Measurements from ENCODE around the gene FMN2. TPM values are rescaled to one million over a fixed set of nuclear protein-coding genes. Genes with fewer than 3 reads are reported as not detected.

Gene FMN2
- total RNA-seq, 1 donor from 2014 or later, result 1.1 TPM

DNA sequence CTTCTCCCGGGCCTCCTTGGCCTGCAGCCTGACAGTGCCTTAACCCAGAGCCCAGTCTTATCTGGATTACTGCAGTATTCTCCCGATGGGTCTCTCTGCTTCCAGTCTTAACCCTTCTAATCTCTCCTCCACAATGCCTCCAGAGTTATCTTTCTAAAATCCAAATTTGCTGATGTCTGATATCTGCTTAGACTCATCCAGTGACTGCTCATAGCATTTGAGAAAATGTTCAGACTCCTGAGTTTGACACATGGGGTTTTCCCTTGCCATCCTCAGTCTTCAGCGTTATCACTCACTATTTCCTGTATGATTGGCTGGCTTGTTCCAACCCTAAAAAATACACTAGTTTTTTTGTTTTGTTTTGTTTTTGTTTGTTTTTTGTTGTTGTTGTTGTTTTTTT lies 102.0 kb downstream of the FMN2 start:
- no peaks in the 10 kb centered on the region for H3K9me3 ChIP-seq
- H3K4me1 ChIP-seq, result no peaks in the 10 kb centered on the region
- DNase-seq (no peak), ATAC-seq (no peak)
- TF ChIP-seq, protein P1, sequence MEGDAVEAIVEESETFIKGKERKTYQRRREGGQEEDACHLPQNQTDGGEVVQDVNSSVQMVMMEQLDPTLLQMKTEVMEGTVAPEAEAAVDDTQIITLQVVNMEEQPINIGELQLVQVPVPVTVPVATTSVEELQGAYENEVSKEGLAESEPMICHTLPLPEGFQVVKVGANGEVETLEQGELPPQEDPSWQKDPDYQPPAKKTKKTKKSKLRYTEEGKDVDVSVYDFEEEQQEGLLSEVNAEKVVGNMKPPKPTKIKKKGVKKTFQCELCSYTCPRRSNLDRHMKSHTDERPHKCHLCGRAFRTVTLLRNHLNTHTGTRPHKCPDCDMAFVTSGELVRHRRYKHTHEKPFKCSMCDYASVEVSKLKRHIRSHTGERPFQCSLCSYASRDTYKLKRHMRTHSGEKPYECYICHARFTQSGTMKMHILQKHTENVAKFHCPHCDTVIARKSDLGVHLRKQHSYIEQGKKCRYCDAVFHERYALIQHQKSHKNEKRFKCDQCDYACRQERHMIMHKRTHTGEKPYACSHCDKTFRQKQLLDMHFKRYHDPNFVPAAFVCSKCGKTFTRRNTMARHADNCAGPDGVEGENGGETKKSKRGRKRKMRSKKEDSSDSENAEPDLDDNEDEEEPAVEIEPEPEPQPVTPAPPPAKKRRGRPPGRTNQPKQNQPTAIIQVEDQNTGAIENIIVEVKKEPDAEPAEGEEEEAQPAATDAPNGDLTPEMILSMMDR (IDR thresholded peaks at IDR 0.05), result no peak
- no peak overlapping the region for H3K27ac ChIP-seq
- no peaks in the 10 kb centered on the region for H3K36me3 ChIP-seq
- no peak overlapping the region for H3K4me3 ChIP-seq
- peaks cover 3% of the 10 kb centered on the region for H3K27me3 ChIP-seq (ENCODE audit: low read depth)
- intact Hi-C loops (cut with DNase I), result no loop called here

DNA sequence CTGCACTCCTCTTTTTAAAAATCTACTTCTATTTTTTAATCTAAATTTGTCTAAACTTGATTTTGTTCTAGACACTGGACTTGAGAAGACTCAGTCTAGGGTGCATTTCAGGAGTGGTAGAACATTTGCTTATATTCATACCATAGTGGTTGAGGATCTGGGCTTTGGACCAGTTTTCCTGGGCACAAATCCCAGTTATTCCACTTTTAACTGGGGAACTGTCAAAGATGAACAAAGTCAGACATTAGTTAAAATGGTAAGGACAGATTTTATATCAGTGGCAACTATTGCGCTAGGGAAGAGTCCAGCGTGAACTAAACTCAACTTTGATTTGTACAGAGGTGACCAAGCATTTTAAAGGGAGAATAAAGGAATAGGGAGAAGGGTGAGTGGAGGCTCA lies 102.4 kb downstream of the FMN2 start:
- Histone ChIP-seq H3K4me1 (no peaks in the 10 kb centered on the region), H3K27ac (no peak overlapping the region), H3K36me3 (no peaks in the 10 kb centered on the region), H3K4me3 (no peak overlapping the region), H3K27me3 (ENCODE audit: low read depth) (no peaks in the 10 kb centered on the region), H3K9me3 (no peaks in the 10 kb centered on the region)
- DNase-seq, result no peak
- TF ChIP-seq, protein P1 (IDR thresholded peaks at IDR 0.05), result no peak
- no peak for ATAC-seq
- intact Hi-C loops (cut with DNase I), result no loop called here

DNA sequence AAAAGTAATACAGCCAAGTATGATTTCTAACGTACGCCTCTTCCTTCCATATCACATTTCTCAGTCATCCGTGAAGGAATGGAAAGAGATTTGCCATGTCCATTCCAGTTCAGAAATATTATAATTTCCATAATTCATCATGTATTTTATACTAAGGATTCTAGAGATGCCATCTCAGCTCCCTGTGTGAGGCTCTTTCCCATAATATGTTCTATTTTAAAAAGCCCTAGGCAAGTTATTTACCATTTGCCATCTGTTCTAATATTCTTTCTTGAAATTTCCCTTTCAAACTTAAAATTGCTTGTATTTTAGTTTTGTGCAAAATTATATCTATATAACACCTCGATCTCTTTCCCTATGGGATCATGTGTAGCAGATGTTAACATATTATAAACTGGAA lies 106.7 kb downstream of the FMN2 start:
- Histone ChIP-seq H3K4me3 (no peak overlapping the region), H3K27ac (no peak overlapping the region), H3K36me3 (no peaks in the 10 kb centered on the region), H3K9me3 (no peaks in the 10 kb centered on the region), H3K4me1 (no peaks in the 10 kb centered on the region), H3K27me3 (ENCODE audit: low read depth) (no peaks in the 10 kb centered on the region)
- intact Hi-C loops (cut with DNase I), result no loop called here
- ATAC-seq (no peak), DNase-seq (no peak)
- TF ChIP-seq, protein P1 (IDR thresholded peaks at IDR 0.05), result no peak

DNA sequence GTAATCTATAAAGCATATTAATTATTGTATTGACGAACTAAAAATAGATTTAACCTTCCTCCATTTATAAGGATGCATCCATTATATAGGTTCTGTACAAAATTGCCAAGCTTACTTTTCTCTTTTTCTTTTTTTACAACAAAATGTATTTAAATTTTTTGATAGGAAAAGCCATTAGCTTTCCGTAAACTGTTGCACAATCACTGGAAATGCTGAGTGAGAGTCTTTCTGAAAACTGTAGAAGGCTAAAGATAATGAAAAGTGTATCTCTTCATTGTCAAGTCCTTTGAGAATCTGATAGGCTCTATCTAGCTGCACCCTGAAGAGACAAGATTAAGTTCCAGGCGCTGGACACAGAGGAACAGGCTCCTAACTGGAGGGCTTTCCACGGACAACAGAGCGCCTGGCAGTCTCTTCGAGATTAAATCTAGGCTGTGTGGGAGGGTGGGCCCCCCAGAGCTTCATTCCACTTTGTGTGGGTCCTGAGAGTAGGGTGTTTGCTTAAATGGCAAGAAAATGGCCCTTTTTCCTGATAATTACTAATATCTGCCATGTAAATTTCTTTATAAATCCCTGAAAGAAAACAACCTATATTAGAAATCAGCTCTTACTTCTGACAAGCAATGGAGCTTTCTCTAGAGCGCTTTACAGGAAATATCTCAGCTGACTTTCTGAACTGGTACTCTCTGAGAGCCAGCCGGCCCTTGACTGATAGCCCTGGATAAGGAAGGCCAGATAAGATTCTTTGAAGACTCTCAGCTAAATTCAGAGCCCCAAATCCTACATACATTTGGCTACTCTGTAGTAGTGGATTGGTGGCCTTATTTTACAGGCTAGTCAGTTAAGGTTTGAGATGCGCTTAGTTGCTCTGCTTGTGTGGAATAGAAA lies 108.3 kb downstream of the FMN2 start:
- TF ChIP-seq, protein P1 (IDR thresholded peaks at IDR 0.05), result no peak
- no peak overlapping the region for H3K27ac ChIP-seq
- no peaks in the 10 kb centered on the region for H3K4me1 ChIP-seq
- H3K9me3 ChIP-seq, result no peaks in the 10 kb centered on the region
- no peaks in the 10 kb centered on the region for H3K36me3 ChIP-seq
- no peak overlapping the region for H3K4me3 ChIP-seq
- intact Hi-C loops (cut with DNase I), result no loop called here
- H3K27me3 ChIP-seq (ENCODE audit: low read depth), result no peaks in the 10 kb centered on the region
- ATAC-seq, result peak; percentile 21 to 62
- no peak for DNase-seq

DNA sequence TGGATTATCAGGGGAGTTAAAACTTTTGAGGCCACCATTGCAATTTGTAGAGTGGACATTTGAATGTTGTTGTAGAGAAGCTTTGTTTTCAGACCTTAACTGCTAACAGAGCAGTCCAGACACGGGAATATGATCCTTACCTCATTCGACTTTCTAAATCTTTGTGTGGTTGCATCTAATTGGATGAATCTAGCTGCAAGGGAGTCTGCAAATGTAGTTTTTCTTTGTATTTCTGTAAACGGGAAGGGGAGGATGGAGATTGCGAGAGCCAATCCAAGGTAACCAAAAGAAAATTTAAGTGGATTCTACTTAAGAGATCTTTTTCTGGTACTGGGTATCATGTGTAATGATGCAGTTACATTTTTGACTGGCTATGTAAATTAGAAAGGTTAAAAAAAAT lies 110.2 kb downstream of the FMN2 start:
- TF ChIP-seq, protein P1 (IDR thresholded peaks at IDR 0.05), result no peak
- Histone ChIP-seq H3K36me3 (no peaks in the 10 kb centered on the region), H3K27me3 (ENCODE audit: low read depth) (no peaks in the 10 kb centered on the region), H3K27ac (no peak overlapping the region), H3K9me3 (no peaks in the 10 kb centered on the region), H3K4me1 (no peaks in the 10 kb centered on the region), H3K4me3 (no peak overlapping the region)
- ATAC-seq (no peak), DNase-seq (no peak)
- intact Hi-C loops (cut with DNase I), result no loop called here

Measured in lower lobe of right lung (tissue), 2 donors.